Measurements from ENCODE around the gene TSTD1.
A peak's percentile ranks its signal among the peaks of the same experiment; 100 is the strongest.
"Not testable (repeated sequence)": the region's sequence is repeated elsewhere in the genome, so short reads cannot be mapped to it uniquely, and the experiment has no call there.

The TSTD1 gene

DNA sequence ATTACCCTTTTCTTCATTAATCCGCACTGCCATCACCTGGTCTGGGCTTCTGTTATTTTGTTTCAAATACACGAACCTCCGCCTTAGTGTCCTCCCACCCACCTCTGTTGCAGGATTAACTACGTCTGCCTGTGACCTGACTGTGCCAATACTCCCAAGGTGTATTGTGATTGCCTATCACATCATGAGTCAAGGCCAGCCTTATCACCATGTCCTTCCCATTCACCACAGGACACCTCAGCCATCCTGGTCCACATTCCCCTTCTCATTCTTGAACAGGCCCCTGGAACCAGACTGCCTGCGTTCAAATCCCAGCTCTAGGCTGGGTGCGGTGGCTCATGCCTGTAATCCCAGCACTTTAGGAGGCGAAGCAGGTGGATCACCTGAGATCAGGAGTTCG lies 32.2 kb downstream of the TSTD1 start:
- no peak for DNase-seq

DNA sequence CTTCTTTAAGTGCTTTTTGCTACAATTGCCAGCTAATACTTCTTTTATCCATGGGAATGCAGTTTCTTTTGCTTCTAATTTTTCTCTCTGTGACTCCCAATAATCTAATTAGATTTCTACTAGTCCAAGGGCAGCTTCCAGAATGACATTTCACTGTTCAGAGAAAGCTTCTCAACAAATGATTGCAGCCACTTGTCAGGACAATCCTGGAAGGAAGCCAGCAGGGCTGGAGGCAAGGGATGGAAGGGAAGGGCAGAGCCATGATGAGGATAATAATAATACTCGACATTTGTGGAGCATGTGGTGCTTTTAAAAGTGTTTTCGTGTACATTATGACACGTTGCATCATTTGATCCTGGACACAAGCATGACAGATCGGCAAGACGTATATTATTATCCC lies 37.2 kb downstream of the TSTD1 start:
- DNase-seq: no peak

DNA sequence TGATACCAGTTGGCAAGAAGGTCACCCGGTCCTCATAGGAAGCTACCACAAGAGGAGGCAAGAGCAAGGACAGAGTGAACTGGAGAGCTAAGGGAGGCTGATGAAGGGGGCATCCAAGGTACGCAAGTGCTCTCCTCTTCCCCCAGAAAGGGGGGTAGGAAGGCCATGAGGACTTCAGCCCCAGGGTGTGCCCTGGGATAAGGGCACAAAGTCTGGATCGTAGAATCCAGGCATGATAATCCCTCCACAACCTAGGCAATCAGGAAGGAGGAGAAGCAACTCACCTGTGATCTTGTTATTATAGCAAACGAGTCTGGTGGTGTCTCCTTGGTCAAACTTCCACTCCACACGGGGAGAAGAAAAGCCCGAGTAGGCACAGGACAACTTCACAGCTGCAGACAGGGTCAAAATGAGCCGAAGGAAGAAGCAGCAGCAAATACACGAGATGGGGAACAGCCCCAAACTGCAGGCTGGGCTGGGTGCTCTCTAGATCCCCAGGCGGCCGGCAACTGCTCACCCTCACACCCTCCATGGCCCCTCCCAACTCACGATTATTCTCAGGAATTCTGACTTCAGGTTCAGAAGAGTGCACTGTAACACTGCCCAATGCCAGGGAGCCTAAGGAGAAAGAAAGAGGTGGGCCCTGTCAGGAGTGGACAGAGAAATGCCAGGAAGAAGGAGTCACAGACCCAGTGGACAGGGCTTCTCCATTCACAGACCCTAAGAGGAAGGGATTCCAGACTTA lies 37.9 kb downstream of the TSTD1 start:
- DNase-seq: no peak

DNA sequence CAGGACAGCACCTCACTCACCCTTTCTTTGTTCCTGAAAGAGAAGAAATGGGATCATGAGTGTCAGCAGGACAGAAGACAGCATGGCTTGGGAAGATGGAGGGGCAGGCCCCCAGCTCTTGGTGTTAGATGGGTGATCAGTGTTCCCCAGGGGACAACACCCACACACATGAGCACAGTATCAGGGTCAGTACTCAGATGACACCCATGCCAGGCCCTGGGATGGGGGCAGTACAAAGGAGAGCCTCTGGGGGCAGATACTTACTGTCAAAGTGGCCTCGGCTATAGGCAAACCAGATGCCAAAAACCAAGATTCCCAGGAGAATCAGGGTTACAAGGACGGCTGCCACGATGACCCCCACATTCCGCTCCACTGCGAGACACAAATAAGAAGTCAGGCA lies 39.4 kb downstream of the TSTD1 start:
- no peak for DNase-seq

DNA sequence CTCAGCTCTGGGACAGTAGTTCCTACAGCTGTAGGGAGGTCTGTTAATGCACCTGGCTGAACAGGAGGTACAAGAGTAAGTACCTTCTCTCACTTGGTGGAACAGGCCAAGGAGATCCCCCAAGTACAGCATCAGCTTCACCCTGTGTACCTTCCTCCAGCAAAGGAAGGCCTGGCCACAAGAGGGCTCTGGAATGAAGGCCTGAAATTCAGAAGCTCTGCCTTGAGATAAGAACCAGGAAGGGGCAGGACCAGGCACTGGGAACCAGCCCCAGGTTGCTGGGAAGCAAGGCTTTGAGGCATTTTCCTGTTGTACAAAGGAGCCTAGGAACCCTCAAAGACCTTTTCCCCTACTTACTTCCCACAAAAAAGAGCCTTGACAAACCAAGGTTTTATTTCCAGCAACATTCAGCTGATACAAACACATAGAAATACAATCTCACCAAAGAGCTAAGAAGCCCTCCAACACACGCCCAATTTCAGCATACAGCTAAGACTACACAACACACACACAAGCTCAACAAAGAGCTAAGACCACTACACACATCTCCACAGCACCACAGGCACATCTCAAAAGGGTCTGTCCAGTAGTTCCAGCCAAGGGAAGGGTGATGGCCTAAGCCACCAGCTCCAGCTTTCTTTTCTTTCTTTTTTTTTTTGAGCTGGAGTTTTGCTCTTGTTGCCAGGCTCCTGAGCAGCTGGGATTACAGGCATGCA lies 41.3 kb downstream of the TSTD1 start:
- peak; percentile 17 for DNase-seq

- DNase-seq: no peak
Measured at GRCh38 chr1:160996178-160996577, 42.6 kb downstream of the TSTD1 start.

GRCh38 chr1:160993544-160994193 lies 45.1 kb downstream of the TSTD1 start:
- no peak for DNase-seq

GRCh38 chr1:160992036-160992435 lies 46.7 kb downstream of the TSTD1 start:
- not testable (repeated sequence) for DNase-seq
